GM23338 (cell line): Measurements from ENCODE around the gene CRX. TPM values are rescaled to one million over a fixed set of nuclear protein-coding genes. Genes with fewer than 3 reads are reported as not detected.
"Not testable (repeated sequence)": the region's sequence is repeated elsewhere in the genome, so short reads cannot be mapped to it uniquely, and the experiment has no call there.

Source experiments
- ATAC-seq: fragments of 200-7000 bp; cut with Tn5 transposase; 3 replicates; pipeline ENCODE4 v1.9.1; 2020
- DNase-seq: peaks from one replicate; pipeline ENCODE4 v3.0.0-alpha.2; 2015; ENCODE audit warnings: low spot score
- H2AFZ ChIP-seq: fragments of 200-600 bp; sonication (generic); 2 replicates; pipeline ENCODE4 v1.8.0; 2016; ENCODE audit warnings: antibody characterized with exemption, mild to moderate bottlenecking, moderate library complexity
- H3F3A ChIP-seq: fragments of 200-600 bp; sonication (generic); replicated peaks from 2 replicates; pipeline ENCODE4 v1.8.0; 2017; ENCODE audit warnings: antibody characterized with exemption, mixed run types, low read depth
- H3K27ac ChIP-seq: fragments of 200-600 bp; sonication (generic); 2 replicates; pipeline ENCODE4 v1.6.1; 2016; ENCODE audit warnings: low read depth
- H3K27me3 ChIP-seq: fragments of 200-600 bp; sonication (generic); 2 replicates; pipeline ENCODE4 v1.8.0; 2016; ENCODE audit warnings: mild to moderate bottlenecking, mixed run types, moderate library complexity; ENCODE audit not compliant: insufficient read depth
- H3K36me3 ChIP-seq: fragments of 200-600 bp; sonication (generic); 2 replicates; pipeline ENCODE4 v1.8.0; 2016; ENCODE audit warnings: mild to moderate bottlenecking; ENCODE audit not compliant: insufficient read depth
- H3K4me1 ChIP-seq: fragments of 200-600 bp; sonication (generic); 2 replicates; pipeline ENCODE4 v1.8.0; 2016; ENCODE audit warnings: mild to moderate bottlenecking, moderate library complexity; ENCODE audit not compliant: insufficient read depth
- H3K4me2 ChIP-seq: fragments of 200-600 bp; sonication (generic); 2 replicates; pipeline ENCODE4 v1.7.1; 2017; ENCODE audit warnings: mixed run types
- H3K4me3 ChIP-seq: fragments of 200-600 bp; sonication (generic); 2 replicates; pipeline ENCODE4 v1.6.1; 2016; ENCODE audit warnings: mixed run types
- H3K79me2 ChIP-seq: fragments of 200-600 bp; sonication (generic); replicated peaks from 2 replicates; pipeline ENCODE4 v1.8.0; 2017; ENCODE audit warnings: mild to moderate bottlenecking; ENCODE audit not compliant: insufficient read depth
- H3K9me2 ChIP-seq: fragments of 200-600 bp; sonication (generic); 2 replicates; pipeline ENCODE4 v1.8.0; 2017; ENCODE audit not compliant: insufficient read depth
- H4K20me1 ChIP-seq: fragments of 200-600 bp; sonication (generic); replicated peaks from 2 replicates; pipeline ENCODE4 v1.8.0; 2017; ENCODE audit warnings: mild to moderate bottlenecking; ENCODE audit not compliant: insufficient read depth
- H3K27ac Mint-ChIP-seq: 2 replicates; pipeline ENCODE4 v1.8.0; 2020; ENCODE audit warnings: inconsistent platforms, mild to moderate bottlenecking, moderate library complexity, mixed read lengths
- H3K27me3 Mint-ChIP-seq: 3 replicates; pipeline ENCODE4 v1.8.0; 2022; ENCODE audit warnings: low read depth, mild to moderate bottlenecking, moderate library complexity, mixed read lengths, inconsistent platforms; ENCODE audit not compliant: insufficient read depth, poor library complexity
- H3K36me3 Mint-ChIP-seq: 3 replicates; pipeline ENCODE4 v1.8.0; 2021; ENCODE audit warnings: low read depth, mild to moderate bottlenecking, inconsistent platforms, moderate library complexity, mixed read lengths
- H3K4me1 Mint-ChIP-seq: 3 replicates; pipeline ENCODE4 v1.8.0; 2020; ENCODE audit warnings: mild to moderate bottlenecking, inconsistent platforms, mixed read lengths
- H3K4me3 Mint-ChIP-seq: 3 replicates; pipeline ENCODE4 v1.8.0; 2021; ENCODE audit warnings: moderate library complexity, mild to moderate bottlenecking, inconsistent platforms, mixed read lengths
- H3K9me3 Mint-ChIP-seq: 3 replicates; pipeline ENCODE4 v1.8.0; 2020; ENCODE audit warnings: moderate library complexity, mild to moderate bottlenecking, inconsistent platforms, mixed read lengths
- CREB1 ChIP-seq: fragments of 250-450 bp; sonication (Bioruptor Pico); IDR thresholded peaks from 2 replicates; pipeline ENCODE4 v1.5.0; 2020; ENCODE audit warnings: low read depth, mild to moderate bottlenecking, moderate library complexity
- JUNB ChIP-seq: IDR thresholded peaks from one replicate; pipeline ENCODE4 v1.6.1; 2016; ENCODE audit warnings: antibody characterized with exemption; ENCODE audit not compliant: unreplicated experiment
- NANOG ChIP-seq: IDR thresholded peaks from 2 replicates; pipeline ENCODE4 v1.6.1; 2016; ENCODE audit warnings: antibody characterized with exemption, borderline replicate concordance
- POLR2AphosphoS5 ChIP-seq: IDR thresholded peaks from 2 replicates; pipeline ENCODE4 v1.6.1; 2016; ENCODE audit warnings: antibody characterized with exemption, low read depth
- REST ChIP-seq: IDR thresholded peaks from one replicate; pipeline ENCODE4 v1.6.1; 2018; ENCODE audit warnings: antibody characterized with exemption; ENCODE audit not compliant: unreplicated experiment
- ZNF114 ChIP-seq: fragments of 250-450 bp; sonication (Bioruptor Pico); IDR thresholded peaks from 2 replicates; pipeline ENCODE4 v1.5.0; 2020; ENCODE audit warnings: mild to moderate bottlenecking, moderate library complexity
- ZNF331 ChIP-seq: fragments of 250-450 bp; sonication (Bioruptor Pico); IDR thresholded peaks from 2 replicates; pipeline ENCODE4 v1.5.0; 2020; ENCODE audit warnings: low read depth, mild to moderate bottlenecking, moderate library complexity
- polyA plus RNA-seq: library from polyadenylated mRNA; unstranded; fragments of >200 nt; fragmentation: Nextera tagmentation; extraction: Ambion mirVana; gene quantifications from 2 replicates; pipeline ENCODE4 v1.2.1, GENCODE V29; 2016
- total RNA-seq: library from RNA; depleted of rRNA; stranded (reverse); fragments of >200 nt; shearing (Covaris generic); gene quantifications from 2 replicates; pipeline ENCODE4 v1.2.3, GENCODE V29; 2014
- TF ChIP-seq, protein P1 (sequence below): IDR thresholded peaks from 2 replicates; pipeline ENCODE4 v1.6.1; 2016; ENCODE audit warnings: antibody characterized with exemption

The CRX gene
- total and polyA plus RNA-seq, 2 experiments from 2014 or later: 0.15 TPM; not detected in 1

DNA sequence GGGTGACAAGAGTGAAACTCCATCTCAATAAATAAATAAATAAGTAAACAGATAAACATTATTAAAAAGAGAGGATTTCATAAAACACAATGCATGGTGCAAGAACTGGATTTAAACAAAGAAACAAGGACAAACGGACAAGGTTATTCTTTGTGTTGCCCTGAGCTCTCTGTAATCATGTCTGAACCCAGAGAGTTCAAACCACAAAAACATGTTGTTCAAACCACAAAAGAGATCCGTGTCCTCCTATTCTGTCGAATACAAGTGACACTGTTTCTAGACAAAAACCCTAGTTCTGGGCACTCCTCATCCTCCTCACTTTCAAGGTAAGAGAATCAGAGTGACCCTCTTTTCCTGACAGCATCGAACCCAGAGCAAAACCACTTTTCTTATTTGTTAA lies 32.7 kb downstream of the CRX start (continued):
- TF ChIP-seq, protein P1, sequence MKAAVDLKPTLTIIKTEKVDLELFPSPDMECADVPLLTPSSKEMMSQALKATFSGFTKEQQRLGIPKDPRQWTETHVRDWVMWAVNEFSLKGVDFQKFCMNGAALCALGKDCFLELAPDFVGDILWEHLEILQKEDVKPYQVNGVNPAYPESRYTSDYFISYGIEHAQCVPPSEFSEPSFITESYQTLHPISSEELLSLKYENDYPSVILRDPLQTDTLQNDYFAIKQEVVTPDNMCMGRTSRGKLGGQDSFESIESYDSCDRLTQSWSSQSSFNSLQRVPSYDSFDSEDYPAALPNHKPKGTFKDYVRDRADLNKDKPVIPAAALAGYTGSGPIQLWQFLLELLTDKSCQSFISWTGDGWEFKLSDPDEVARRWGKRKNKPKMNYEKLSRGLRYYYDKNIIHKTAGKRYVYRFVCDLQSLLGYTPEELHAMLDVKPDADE: no peak
- no peak for TF ChIP-seq POLR2AphosphoS5
- TF ChIP-seq NANOG: no peak
- TF ChIP-seq REST: no peak
- no peak for TF ChIP-seq JUNB
- no peak for TF ChIP-seq ZNF114 (CRISPR knock-in tag)
- no peak for TF ChIP-seq CREB1 (CRISPR knock-in tag)
- TF ChIP-seq ZNF331 (CRISPR knock-in tag): no peak

DNA sequence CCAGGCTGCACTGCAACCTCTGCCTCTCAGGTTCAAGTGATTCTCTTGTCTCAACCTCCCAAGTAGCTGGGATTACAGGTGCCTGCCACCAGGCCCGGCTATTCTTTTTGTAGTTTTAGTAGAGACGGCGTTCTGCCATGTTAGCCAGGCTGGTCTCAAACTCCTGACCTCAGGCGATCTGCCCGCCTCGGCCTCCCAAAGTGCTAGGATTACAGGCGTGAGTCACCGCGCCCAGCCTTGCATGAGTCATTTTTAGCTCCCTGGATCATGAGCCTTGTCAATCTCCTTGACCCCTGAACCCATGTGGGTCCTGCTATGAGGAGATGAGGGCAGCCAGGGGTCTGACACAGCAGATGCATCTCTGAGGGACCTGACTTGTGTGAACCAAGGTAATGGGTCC lies 36.5 kb downstream of the CRX start:
- H2AFZ ChIP-seq, H3K4me1 Mint-ChIP-seq, H3K4me2 ChIP-seq, H3K4me1 ChIP-seq, H3K27me3 Mint-ChIP-seq, H4K20me1 ChIP-seq, H3K4me3 ChIP-seq, H3K36me3 ChIP-seq, H3K9me3 Mint-ChIP-seq, H3K27ac ChIP-seq, ATAC-seq, H3K27me3 ChIP-seq, H3K9me2 ChIP-seq, H3K36me3 Mint-ChIP-seq, H3K79me2 ChIP-seq, H3K4me3 Mint-ChIP-seq, DNase-seq, H3K27ac Mint-ChIP-seq, H3F3A ChIP-seq: not testable (repeated sequence)

GRCh38 chr19:47858646-47859285 lies 37.0 kb downstream of the CRX start, which contains the start of gene TPRX2:
Gene TPRX2, plus strand, starts transcription at chr19:47859235. Its CDS starts 12 bp downstream, at chr19:47859247.
- not testable (repeated sequence) for H3K36me3 ChIP-seq, H3K4me1 ChIP-seq, H2AFZ ChIP-seq, H3K4me3 Mint-ChIP-seq, H3K27me3 ChIP-seq, H3K9me3 Mint-ChIP-seq, H3K79me2 ChIP-seq, DNase-seq, H3F3A ChIP-seq, H3K27ac ChIP-seq, H3K4me2 ChIP-seq, H3K4me3 ChIP-seq, H3K4me1 Mint-ChIP-seq, H3K27ac Mint-ChIP-seq, ATAC-seq, H4K20me1 ChIP-seq, H3K9me2 ChIP-seq, H3K27me3 Mint-ChIP-seq, H3K36me3 Mint-ChIP-seq

GRCh38 chr19:47859838-47860237 lies 38.1 kb downstream of the CRX start:
- H4K20me1 ChIP-seq, H3K9me2 ChIP-seq, H3F3A ChIP-seq, H3K27ac ChIP-seq, H3K4me2 ChIP-seq, H3K4me3 Mint-ChIP-seq, H3K9me3 Mint-ChIP-seq, H3K4me1 ChIP-seq, H3K79me2 ChIP-seq, H3K36me3 ChIP-seq, H2AFZ ChIP-seq, H3K27me3 ChIP-seq, H3K27me3 Mint-ChIP-seq, H3K27ac Mint-ChIP-seq, DNase-seq, H3K36me3 Mint-ChIP-seq, H3K4me1 Mint-ChIP-seq, ATAC-seq, H3K4me3 ChIP-seq: not testable (repeated sequence)
